Immature natural killer cell (primary cell): Measurements from ENCODE around the gene SAMD10. TPM values are rescaled to one million over a fixed set of nuclear protein-coding genes. Genes with fewer than 3 reads are reported as not detected.
A peak's percentile ranks its signal among the peaks of the same experiment; 100 is the strongest.

Experiments used
- DNase-seq, 3 donors: peaks; one replicate each; pipeline ENCODE4 v3.0.0; 2022; ENCODE audit warnings: mixed read lengths in 1 of 3
- H3K27ac Mint-ChIP-seq, 6 donors: one replicate each; pipeline ENCODE4 v1.8.0; 2020; ENCODE audit warnings: mixed read lengths in 6 of 6, mild to moderate bottlenecking in 5 of 6, inconsistent platforms in 4 of 6, moderate library complexity in 3 of 6
- H3K27me3 Mint-ChIP-seq, 3 donors: one replicate each; pipeline ENCODE4 v1.8.0; 2020 to 2021; ENCODE audit warnings: low read depth in 3 of 3, mild to moderate bottlenecking in 3 of 3, mixed read lengths in 3 of 3, moderate library complexity in 3 of 3, inconsistent platforms in 1 of 3
- H3K36me3 Mint-ChIP-seq, 3 donors: one replicate each; pipeline ENCODE4 v1.8.0; 2020; ENCODE audit warnings: mixed read lengths in 3 of 3, inconsistent platforms in 2 of 3, mild to moderate bottlenecking in 2 of 3
- H3K4me1 Mint-ChIP-seq, 2 donors: one replicate each; pipeline ENCODE4 v1.8.0; 2020; ENCODE audit warnings: inconsistent platforms in 2 of 2, mild to moderate bottlenecking in 2 of 2, mixed read lengths in 2 of 2, moderate library complexity in 1 of 2
- H3K4me3 Mint-ChIP-seq, 5 donors: one replicate each; pipeline ENCODE4 v1.8.0; 2020; ENCODE audit warnings: mild to moderate bottlenecking in 5 of 5, mixed read lengths in 5 of 5, inconsistent platforms in 3 of 5, moderate library complexity in 3 of 5
- H3K9me3 Mint-ChIP-seq, 6 donors: one replicate each; pipeline ENCODE4 v1.8.0; 2020; ENCODE audit warnings: mild to moderate bottlenecking in 6 of 6, mixed read lengths in 6 of 6, inconsistent platforms in 4 of 6, moderate library complexity in 3 of 6
- polyA plus RNA-seq, 3 donors: library from polyadenylated mRNA; unstranded; fragments of 300-500 nt; fragmentation: Illumina TruSeq; gene quantifications; one replicate each; pipeline ENCODE4 v1.2.3, GENCODE V29; 2021

The SAMD10 gene
- polyA plus RNA-seq, 3 donors from 2014 or later = 6.5 to 13.2 (median 8.5) TPM

- H3K4me3 Mint-ChIP-seq = peak overlapping the region in 2 of 5 donors; percentile 6 to 35
- no peaks in the 10 kb centered on the region for H3K9me3 Mint-ChIP-seq
- no peak for DNase-seq
- peaks cover 5 to 13% (median 8%) of the 10 kb centered on the region in 3 donors for H3K27me3 Mint-ChIP-seq
- H3K27ac Mint-ChIP-seq = peak overlapping the region in 2 of 6 donors; percentile 51 to 61
- peaks cover 22 to 36% of the 10 kb centered on the region in 2 donors for H3K4me1 Mint-ChIP-seq
- H3K36me3 Mint-ChIP-seq = peaks cover 0 to 4% (median 0%) of the 10 kb centered on the region in 3 donors
These were observed 36.3 kb downstream of the SAMD10 start for GRCh38 chr20:63942969-63943807.

GRCh38 chr20:63942250-63942951 lies 37.0 kb downstream of the SAMD10 start:
- DNase-seq = peak in 2 of 3 donors; percentile 22 to 28
- H3K9me3 Mint-ChIP-seq = no peaks in the 10 kb centered on the region
- H3K27ac Mint-ChIP-seq = peak overlapping the region; percentile 35 to 88 (median 74)
- H3K36me3 Mint-ChIP-seq = peaks cover 0 to 4% (median 0%) of the 10 kb centered on the region in 3 donors
- H3K4me3 Mint-ChIP-seq = peak overlapping the region; percentile 48 to 77 (median 65)
- H3K4me1 Mint-ChIP-seq = peaks cover 14 to 30% of the 10 kb centered on the region in 2 donors
- H3K27me3 Mint-ChIP-seq = peaks cover 5 to 10% (median 8%) of the 10 kb centered on the region in 3 donors

- peak; percentile 59 to 80 (median 78) for DNase-seq
- peak overlapping the region; percentile 42 to 73 (median 66) for H3K4me3 Mint-ChIP-seq
- peak overlapping the region; percentile 66 to 89 (median 84) for H3K27ac Mint-ChIP-seq
- peaks cover 7 to 23% of the 10 kb centered on the region in 2 donors for H3K4me1 Mint-ChIP-seq
- H3K27me3 Mint-ChIP-seq = peaks cover 5% of the 10 kb centered on the region in 3 donors
- H3K36me3 Mint-ChIP-seq = peaks cover 0 to 4% (median 0%) of the 10 kb centered on the region in 3 donors
- no peaks in the 10 kb centered on the region for H3K9me3 Mint-ChIP-seq
These were observed 38.0 kb downstream of the SAMD10 start for GRCh38 chr20:63941282-63942081.

- peaks cover 5% of the 10 kb centered on the region in 3 donors for H3K27me3 Mint-ChIP-seq
- no peaks in the 10 kb centered on the region for H3K9me3 Mint-ChIP-seq
- H3K27ac Mint-ChIP-seq = peak overlapping the region in 4 of 6 donors; percentile 58 to 84 (median 66)
These were observed 38.8 kb downstream of the SAMD10 start for GRCh38 chr20:63940472-63941266.

GRCh38 chr20:63940071-63940471 lies 39.4 kb downstream of the SAMD10 start:
- peaks cover 0 to 9% (median 5%) of the 10 kb centered on the region in 3 donors for H3K36me3 Mint-ChIP-seq
- peak overlapping the region in 1 of 6 donors; percentile 23 for H3K27ac Mint-ChIP-seq
- peaks cover 14 to 18% of the 10 kb centered on the region in 2 donors for H3K4me1 Mint-ChIP-seq
- DNase-seq = no peak
- H3K27me3 Mint-ChIP-seq = peaks cover 3 to 5% (median 5%) of the 10 kb centered on the region in 3 donors
- peak overlapping the region in 1 of 5 donors; percentile 38 for H3K4me3 Mint-ChIP-seq
- H3K9me3 Mint-ChIP-seq = no peaks in the 10 kb centered on the region

More at GRCh38 chr20:63940472-63941266, 38.8 kb downstream of the SAMD10 start:
- peaks cover 0 to 8% (median 5%) of the 10 kb centered on the region in 3 donors for H3K36me3 Mint-ChIP-seq
- peak overlapping the region; percentile 5 to 72 (median 53) for H3K4me3 Mint-ChIP-seq
- H3K4me1 Mint-ChIP-seq = peaks cover 12 to 22% of the 10 kb centered on the region in 2 donors
- no peak for DNase-seq

GRCh38 chr20:63939061-63939935 lies 40.1 kb downstream of the SAMD10 start:
- peak overlapping the region in 1 of 6 donors; percentile 23 for H3K27ac Mint-ChIP-seq
- DNase-seq = peak in 2 of 3 donors; percentile 29 to 54
- H3K4me1 Mint-ChIP-seq = peaks cover 18 to 21% of the 10 kb centered on the region in 2 donors
- no peak overlapping the region for H3K4me3 Mint-ChIP-seq
- peaks cover 0 to 5% (median 5%) of the 10 kb centered on the region in 3 donors for H3K27me3 Mint-ChIP-seq
- no peaks in the 10 kb centered on the region for H3K9me3 Mint-ChIP-seq
- H3K36me3 Mint-ChIP-seq = peaks cover 0 to 12% (median 8%) of the 10 kb centered on the region in 3 donors

GRCh38 chr20:63937596-63937995 lies 41.8 kb downstream of the SAMD10 start:
- H3K9me3 Mint-ChIP-seq = no peaks in the 10 kb centered on the region
- H3K36me3 Mint-ChIP-seq = peaks cover 0 to 8% (median 8%) of the 10 kb centered on the region in 3 donors
- no peak overlapping the region for H3K4me3 Mint-ChIP-seq
- H3K27me3 Mint-ChIP-seq = peaks cover 0 to 5% (median 5%) of the 10 kb centered on the region in 3 donors
- DNase-seq = no peak
- peak overlapping the region in 1 of 6 donors; percentile 24 for H3K27ac Mint-ChIP-seq
- peaks cover 15 to 23% of the 10 kb centered on the region in 2 donors for H3K4me1 Mint-ChIP-seq

GRCh38 chr20:63935447-63935846 lies 44.0 kb downstream of the SAMD10 start:
- Mint-ChIP-seq H3K4me1 (peaks cover 5 to 17% of the 10 kb centered on the region in 2 donors), H3K27me3 (no peaks in the 10 kb centered on the region), H3K4me3 (no peak overlapping the region), H3K36me3 (peaks cover 0 to 13% (median 8%) of the 10 kb centered on the region in 3 donors), H3K9me3 (no peaks in the 10 kb centered on the region), H3K27ac (no peak overlapping the region)
- no peak for DNase-seq

- H3K27ac Mint-ChIP-seq = peak overlapping the region in 2 of 6 donors; percentile 72 to 75
- H3K36me3 Mint-ChIP-seq = peaks cover 0 to 18% (median 8%) of the 10 kb centered on the region in 3 donors
- H3K27me3 Mint-ChIP-seq = no peaks in the 10 kb centered on the region
- no peak overlapping the region for H3K4me3 Mint-ChIP-seq
- no peak for DNase-seq
- no peaks in the 10 kb centered on the region for H3K9me3 Mint-ChIP-seq
- H3K4me1 Mint-ChIP-seq = peaks cover 5 to 17% of the 10 kb centered on the region in 2 donors
These were observed 45.0 kb downstream of the SAMD10 start for GRCh38 chr20:63934271-63935068.

GRCh38 chr20:63933646-63934045 lies 45.8 kb downstream of the SAMD10 start:
- H3K4me3 Mint-ChIP-seq = no peak overlapping the region
- H3K4me1 Mint-ChIP-seq = peaks cover 5 to 17% of the 10 kb centered on the region in 2 donors
- no peaks in the 10 kb centered on the region for H3K27me3 Mint-ChIP-seq
- DNase-seq = no peak
- no peak overlapping the region for H3K27ac Mint-ChIP-seq
- H3K36me3 Mint-ChIP-seq = peaks cover 0 to 21% (median 8%) of the 10 kb centered on the region in 3 donors
- H3K9me3 Mint-ChIP-seq = no peaks in the 10 kb centered on the region

GRCh38 chr20:63932606-63933160 lies 46.8 kb downstream of the SAMD10 start:
- Mint-ChIP-seq H3K27ac (no peak overlapping the region), H3K27me3 (no peaks in the 10 kb centered on the region), H3K4me3 (no peak overlapping the region), H3K36me3 (peaks cover 0 to 28% (median 8%) of the 10 kb centered on the region in 3 donors), H3K9me3 (no peaks in the 10 kb centered on the region), H3K4me1 (peaks cover 2 to 17% of the 10 kb centered on the region in 2 donors)
- no peak for DNase-seq
